ENCODE data around the gene NKAIN2. TPM values are rescaled to one million over a fixed set of nuclear protein-coding genes. Genes with fewer than 3 reads are reported as not detected.
"Not testable (repeated sequence)": the region's sequence is repeated elsewhere in the genome, so short reads cannot be mapped to it uniquely, and the experiment has no call there.

The NKAIN2 gene
- total RNA-seq, 1 experiment from 2014 or later, result not detected

DNA sequence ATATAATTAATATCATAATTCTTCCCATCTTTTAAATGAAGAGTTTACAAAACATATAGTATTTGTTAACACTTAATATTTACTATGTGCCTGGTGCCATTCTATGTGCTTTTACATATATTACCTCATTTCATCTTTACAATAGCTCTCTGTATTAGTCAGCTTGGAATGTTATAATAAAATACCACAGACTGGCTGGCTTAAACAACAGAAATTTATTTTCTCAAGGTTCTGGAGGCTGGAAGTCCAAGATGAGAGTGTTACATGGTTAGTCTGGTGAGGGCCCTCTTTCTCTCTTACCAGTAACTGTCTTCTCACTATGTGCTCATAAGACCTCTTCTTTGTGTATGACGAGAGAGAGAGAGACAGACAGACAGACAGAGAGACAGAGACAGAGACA, 110.2 kb downstream of the NKAIN2 start (continued):
- TF ChIP-seq, protein P1, sequence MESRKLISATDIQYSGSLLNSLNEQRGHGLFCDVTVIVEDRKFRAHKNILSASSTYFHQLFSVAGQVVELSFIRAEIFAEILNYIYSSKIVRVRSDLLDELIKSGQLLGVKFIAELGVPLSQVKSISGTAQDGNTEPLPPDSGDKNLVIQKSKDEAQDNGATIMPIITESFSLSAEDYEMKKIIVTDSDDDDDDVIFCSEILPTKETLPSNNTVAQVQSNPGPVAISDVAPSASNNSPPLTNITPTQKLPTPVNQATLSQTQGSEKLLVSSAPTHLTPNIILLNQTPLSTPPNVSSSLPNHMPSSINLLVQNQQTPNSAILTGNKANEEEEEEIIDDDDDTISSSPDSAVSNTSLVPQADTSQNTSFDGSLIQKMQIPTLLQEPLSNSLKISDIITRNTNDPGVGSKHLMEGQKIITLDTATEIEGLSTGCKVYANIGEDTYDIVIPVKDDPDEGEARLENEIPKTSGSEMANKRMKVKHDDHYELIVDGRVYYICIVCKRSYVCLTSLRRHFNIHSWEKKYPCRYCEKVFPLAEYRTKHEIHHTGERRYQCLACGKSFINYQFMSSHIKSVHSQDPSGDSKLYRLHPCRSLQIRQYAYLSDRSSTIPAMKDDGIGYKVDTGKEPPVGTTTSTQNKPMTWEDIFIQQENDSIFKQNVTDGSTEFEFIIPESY (IDR thresholded peaks at IDR 0.05; ENCODE audit: extremely low read depth, insufficient replicate concordance, low read length), result no peak
- TF ChIP-seq, protein P2, sequence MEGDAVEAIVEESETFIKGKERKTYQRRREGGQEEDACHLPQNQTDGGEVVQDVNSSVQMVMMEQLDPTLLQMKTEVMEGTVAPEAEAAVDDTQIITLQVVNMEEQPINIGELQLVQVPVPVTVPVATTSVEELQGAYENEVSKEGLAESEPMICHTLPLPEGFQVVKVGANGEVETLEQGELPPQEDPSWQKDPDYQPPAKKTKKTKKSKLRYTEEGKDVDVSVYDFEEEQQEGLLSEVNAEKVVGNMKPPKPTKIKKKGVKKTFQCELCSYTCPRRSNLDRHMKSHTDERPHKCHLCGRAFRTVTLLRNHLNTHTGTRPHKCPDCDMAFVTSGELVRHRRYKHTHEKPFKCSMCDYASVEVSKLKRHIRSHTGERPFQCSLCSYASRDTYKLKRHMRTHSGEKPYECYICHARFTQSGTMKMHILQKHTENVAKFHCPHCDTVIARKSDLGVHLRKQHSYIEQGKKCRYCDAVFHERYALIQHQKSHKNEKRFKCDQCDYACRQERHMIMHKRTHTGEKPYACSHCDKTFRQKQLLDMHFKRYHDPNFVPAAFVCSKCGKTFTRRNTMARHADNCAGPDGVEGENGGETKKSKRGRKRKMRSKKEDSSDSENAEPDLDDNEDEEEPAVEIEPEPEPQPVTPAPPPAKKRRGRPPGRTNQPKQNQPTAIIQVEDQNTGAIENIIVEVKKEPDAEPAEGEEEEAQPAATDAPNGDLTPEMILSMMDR (IDR thresholded peaks at IDR 0.05 in 2 of 3, conservative IDR thresholded peaks at IDR 0.05 in 1 of 3; ENCODE audit: borderline replicate concordance in 1 of 3, insufficient read depth in 1 of 3, low read depth in 2 of 3, low read length in 2 of 3), result no peak
- TF ChIP-seq POLR2A (IDR thresholded peaks at IDR 0.05; ENCODE audit: borderline replicate concordance, extremely low read depth, insufficient read depth, insufficient read length) (no peak), EZH2 (IDR thresholded peaks at IDR 0.05) (no peak), ELF1 (IDR thresholded peaks at IDR 0.05; ENCODE audit: borderline replicate concordance, low read depth) (no peak), ATF3 (IDR thresholded peaks at IDR 0.05) (no peak), SP1 (IDR thresholded peaks at IDR 0.05; ENCODE audit: low read depth) (no peak), SIN3A (IDR thresholded peaks at IDR 0.05; ENCODE audit: low read depth) (no peak), POLR2AphosphoS5 (IDR thresholded peaks at IDR 0.05; ENCODE audit: low read depth, low read length) (no peak), ZNF274 (IDR thresholded peaks at IDR 0.05; ENCODE audit: low read depth, low read length) (no peak)

DNA sequence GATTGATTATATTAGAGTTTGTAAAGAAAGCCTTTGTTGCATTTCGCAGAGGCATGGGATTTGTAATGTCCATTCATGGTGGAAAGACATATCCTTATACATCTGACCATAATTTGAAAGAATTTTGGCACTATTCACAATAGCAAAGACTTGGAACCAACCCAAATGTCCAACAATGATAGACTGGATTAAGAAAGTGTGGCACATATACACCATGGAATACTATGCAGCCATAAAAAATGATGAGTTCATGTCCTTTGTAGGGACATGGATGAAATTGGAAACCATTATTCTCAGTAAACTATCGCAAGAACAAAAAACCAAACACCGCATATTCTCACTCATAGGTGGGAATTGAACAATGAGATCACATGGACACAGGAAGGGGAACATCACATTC, 119.7 kb downstream of the NKAIN2 start:
- H4K20me1 ChIP-seq (ENCODE audit: insufficient read depth); H3K27me3 ChIP-seq (ENCODE audit: insufficient read depth, low read length); RAD21 ChIA-PET (ENCODE audit: low non-redundant PET in 1 of 2, low total read pairs in 2 of 2, uncharacterized antibody in 2 of 2, unreplicated experiment in 2 of 2); H2AFZ ChIP-seq (ENCODE audit: low read depth, low read length, poor library complexity, severe bottlenecking); H3K4me3 ChIP-seq (replicated peaks in 1 of 2; ENCODE audit: low read depth in 1 of 2, low read length in 2 of 2); ATAC-seq; H3K4me2 ChIP-seq (ENCODE audit: low read length); H3K79me2 ChIP-seq (ENCODE audit: insufficient read depth, low read length); H3K27ac ChIP-seq (ENCODE audit: low read depth, low read length); DNase-seq (ENCODE audit: low read depth, low spot score); CTCF ChIA-PET; BruUV-seq (replicated peaks); H3K9me3 ChIP-seq (ENCODE audit: control insufficient read depth in 1 of 2, insufficient read depth in 1 of 2, low read depth in 1 of 2, low read length in 2 of 2); H3K9me2 ChIP-seq (ENCODE audit: insufficient read depth); H3K36me3 ChIP-seq (ENCODE audit: control insufficient read depth in 1 of 2, insufficient read depth in 2 of 2, low read length in 2 of 2); intact Hi-C loops (cut with micrococcal nuclease); H3K9ac ChIP-seq (ENCODE audit: low read length); H3K4me1 ChIP-seq (ENCODE audit: control insufficient read depth in 1 of 2, insufficient read depth in 2 of 2, low read length in 2 of 2); POLR2A ChIA-PET: not testable (repeated sequence)
